Stimulated activated naive B cell treated with anti-CD40 and anti-IgM and Interleukin-4, amounts not matched to agents 10 μg/mL and 1 μg/mL and 100 μg/mL, for 72 hours (primary cell): ENCODE data around the gene DNAJA4.

Experiments
- ATAC-seq, 2 donors: fragments of 150-1000 bp; cut with Tn5 transposase; replicated peaks; 2 replicates each; pipeline ENCODE4 v1.10.0; 2021; ENCODE audit warnings: moderate library complexity in 1 of 2
- DNase-seq: peaks from one replicate; pipeline ENCODE4 v3.0.0; 2021
- H3K27ac Mint-ChIP-seq: one replicate; pipeline ENCODE4 v1.8.0; 2022; ENCODE audit warnings: mild to moderate bottlenecking, mixed read lengths
- H3K27me3 Mint-ChIP-seq, 2 donors: one replicate each; pipeline ENCODE4 v1.8.0; 2022; ENCODE audit warnings: mixed read lengths in 2 of 2
- H3K36me3 Mint-ChIP-seq, 2 donors: one replicate each; pipeline ENCODE4 v1.8.0; 2022; ENCODE audit warnings: mixed read lengths in 2 of 2, mild to moderate bottlenecking in 1 of 2
- H3K4me1 Mint-ChIP-seq, 2 donors: one replicate each; pipeline ENCODE4 v1.8.0; 2022; ENCODE audit warnings: mixed read lengths in 2 of 2, mild to moderate bottlenecking in 1 of 2
- H3K4me3 Mint-ChIP-seq, 2 donors: one replicate each; pipeline ENCODE4 v1.8.0; 2022; ENCODE audit warnings: mild to moderate bottlenecking in 2 of 2, mixed read lengths in 2 of 2, moderate library complexity in 1 of 2
- H3K9me3 Mint-ChIP-seq, 2 donors: one replicate each; pipeline ENCODE4 v1.8.0; 2022; ENCODE audit warnings: mixed read lengths in 2 of 2, mild to moderate bottlenecking in 1 of 2

DNAJA4 gene

GRCh38 chr15:78307976-78308375 lies 43.6 kb downstream of the DNAJA4 start:
- Mint-ChIP-seq H3K36me3 (no peaks in the 10 kb centered on the region), H3K4me1 (no peaks in the 10 kb centered on the region), H3K27me3 (peaks cover 11 to 38% of the 10 kb centered on the region in 2 donors), H3K9me3 (no peaks in the 10 kb centered on the region), H3K4me3 (no peak overlapping the region), H3K27ac (no peak overlapping the region)
- DNase-seq: no peak
- no peak for ATAC-seq

- DNase-seq: peak; percentile 30
- Mint-ChIP-seq H3K36me3 (no peaks in the 10 kb centered on the region), H3K27ac (no peak overlapping the region), H3K9me3 (no peaks in the 10 kb centered on the region), H3K27me3 (peaks cover 11 to 38% of the 10 kb centered on the region in 2 donors), H3K4me3 (no peak overlapping the region), H3K4me1 (no peaks in the 10 kb centered on the region)
- peak; percentile 87 to 91 for ATAC-seq
Measured at GRCh38 chr15:78308422-78309032, 44.2 kb downstream of the DNAJA4 start.

- ATAC-seq: no peak
- H3K36me3 Mint-ChIP-seq: no peaks in the 10 kb centered on the region
Measured at GRCh38 chr15:78311292-78311691, 46.9 kb downstream of the DNAJA4 start.

GRCh38 chr15:78312536-78312935 lies 48.2 kb downstream of the DNAJA4 start:
- ATAC-seq: no peak
- Mint-ChIP-seq H3K27ac (no peak overlapping the region), H3K36me3 (no peaks in the 10 kb centered on the region), H3K4me3 (no peak overlapping the region), H3K4me1 (no peaks in the 10 kb centered on the region), H3K9me3 (no peaks in the 10 kb centered on the region), H3K27me3 (peaks cover 10 to 26% of the 10 kb centered on the region in 2 donors)
- no peak for DNase-seq

More at GRCh38 chr15:78311292-78311691, 46.9 kb downstream of the DNAJA4 start:
- Mint-ChIP-seq H3K27me3 (peaks cover 8 to 32% of the 10 kb centered on the region in 2 donors), H3K4me3 (no peak overlapping the region), H3K4me1 (no peaks in the 10 kb centered on the region), H3K9me3 (no peaks in the 10 kb centered on the region), H3K27ac (no peak overlapping the region)
- no peak for DNase-seq

- no peak overlapping the region for H3K27ac Mint-ChIP-seq
Measured at GRCh38 chr15:78312957-78313356, 48.6 kb downstream of the DNAJA4 start.

GRCh38 chr15:78313383-78313782 lies 49.0 kb downstream of the DNAJA4 start:
- DNase-seq (no peak), ATAC-seq (no peak)
- H3K4me1 Mint-ChIP-seq: no peaks in the 10 kb centered on the region
- H3K27ac Mint-ChIP-seq: no peak overlapping the region
- peaks cover 8 to 20% of the 10 kb centered on the region in 2 donors for H3K27me3 Mint-ChIP-seq
- no peaks in the 10 kb centered on the region for H3K36me3 Mint-ChIP-seq
- H3K4me3 Mint-ChIP-seq: no peak overlapping the region
- no peaks in the 10 kb centered on the region for H3K9me3 Mint-ChIP-seq

More at GRCh38 chr15:78312957-78313356, 48.6 kb downstream of the DNAJA4 start:
- no peaks in the 10 kb centered on the region for H3K36me3 Mint-ChIP-seq
- no peak for DNase-seq
- no peak overlapping the region for H3K4me3 Mint-ChIP-seq
- H3K9me3 Mint-ChIP-seq: no peaks in the 10 kb centered on the region
- ATAC-seq: no peak
- peaks cover 10 to 24% of the 10 kb centered on the region in 2 donors for H3K27me3 Mint-ChIP-seq
- H3K4me1 Mint-ChIP-seq: no peaks in the 10 kb centered on the region

- no peak for ATAC-seq
Measured at GRCh38 chr15:78314181-78314581, 49.8 kb downstream of the DNAJA4 start.

GRCh38 chr15:78315686-78316282 lies 51.4 kb downstream of the DNAJA4 start:
- H3K36me3 Mint-ChIP-seq: no peaks in the 10 kb centered on the region
- DNase-seq: no peak
- H3K4me1 Mint-ChIP-seq: no peaks in the 10 kb centered on the region
- H3K27ac Mint-ChIP-seq: no peak overlapping the region
- peaks cover 6 to 8% of the 10 kb centered on the region in 2 donors for H3K27me3 Mint-ChIP-seq
- no peak for ATAC-seq
- no peaks in the 10 kb centered on the region for H3K9me3 Mint-ChIP-seq
- no peak overlapping the region for H3K4me3 Mint-ChIP-seq

More at GRCh38 chr15:78314181-78314581, 49.8 kb downstream of the DNAJA4 start:
- Mint-ChIP-seq H3K27me3 (peaks cover 8 to 12% of the 10 kb centered on the region in 2 donors), H3K4me3 (no peak overlapping the region), H3K27ac (no peak overlapping the region), H3K4me1 (no peaks in the 10 kb centered on the region), H3K36me3 (no peaks in the 10 kb centered on the region), H3K9me3 (no peaks in the 10 kb centered on the region)
- DNase-seq: no peak

GRCh38 chr15:78316283-78317083 lies 52.1 kb downstream of the DNAJA4 start:
- no peak for ATAC-seq
- H3K27me3 Mint-ChIP-seq: peaks cover 6 to 8% of the 10 kb centered on the region in 2 donors
- DNase-seq: no peak
- no peaks in the 10 kb centered on the region for H3K4me1 Mint-ChIP-seq
- no peaks in the 10 kb centered on the region for H3K9me3 Mint-ChIP-seq
- H3K36me3 Mint-ChIP-seq: no peaks in the 10 kb centered on the region
- no peak overlapping the region for H3K4me3 Mint-ChIP-seq
- H3K27ac Mint-ChIP-seq: no peak overlapping the region

- H3K27me3 Mint-ChIP-seq: peaks cover 6 to 8% of the 10 kb centered on the region in 2 donors
- H3K27ac Mint-ChIP-seq: no peak overlapping the region
- H3K36me3 Mint-ChIP-seq: no peaks in the 10 kb centered on the region
- H3K9me3 Mint-ChIP-seq: no peaks in the 10 kb centered on the region
- ATAC-seq (no peak), DNase-seq (no peak)
- no peak overlapping the region for H3K4me3 Mint-ChIP-seq
- no peaks in the 10 kb centered on the region for H3K4me1 Mint-ChIP-seq
Measured at GRCh38 chr15:78317145-78317836, 52.9 kb downstream of the DNAJA4 start.

GRCh38 chr15:78319588-78319987 lies 55.2 kb downstream of the DNAJA4 start:
- DNase-seq (no peak), ATAC-seq (no peak)
- Mint-ChIP-seq H3K4me3 (no peak overlapping the region), H3K27me3 (peaks cover 8 to 15% of the 10 kb centered on the region in 2 donors), H3K9me3 (no peaks in the 10 kb centered on the region), H3K4me1 (no peaks in the 10 kb centered on the region), H3K36me3 (no peaks in the 10 kb centered on the region), H3K27ac (no peak overlapping the region)

- Mint-ChIP-seq H3K4me3 (no peak overlapping the region), H3K27me3 (peaks cover 9 to 16% of the 10 kb centered on the region in 2 donors), H3K4me1 (no peaks in the 10 kb centered on the region), H3K27ac (no peak overlapping the region), H3K9me3 (no peaks in the 10 kb centered on the region), H3K36me3 (no peaks in the 10 kb centered on the region)
- DNase-seq (no peak), ATAC-seq (no peak)
Measured at GRCh38 chr15:78320183-78320582, 55.8 kb downstream of the DNAJA4 start.

- Mint-ChIP-seq H3K27ac (no peak overlapping the region), H3K36me3 (no peaks in the 10 kb centered on the region), H3K4me1 (no peaks in the 10 kb centered on the region), H3K4me3 (no peak overlapping the region), H3K9me3 (no peaks in the 10 kb centered on the region), H3K27me3 (peaks cover 9 to 16% of the 10 kb centered on the region in 2 donors)
- DNase-seq: no peak
- no peak for ATAC-seq
Measured at GRCh38 chr15:78321041-78321570, 56.7 kb downstream of the DNAJA4 start.

GRCh38 chr15:78321786-78322185 lies 57.4 kb downstream of the DNAJA4 start:
- Mint-ChIP-seq H3K4me1 (no peaks in the 10 kb centered on the region), H3K27ac (no peak overlapping the region), H3K9me3 (no peaks in the 10 kb centered on the region), H3K4me3 (no peak overlapping the region), H3K36me3 (no peaks in the 10 kb centered on the region), H3K27me3 (peaks cover 9 to 16% of the 10 kb centered on the region in 2 donors)
- DNase-seq (no peak), ATAC-seq (no peak)
